Vagina (tissue), 2 donors: Measurements from ENCODE around the gene KAZN.

Source experiments
- POLR2A ChIP-seq, 2 donors: fragments of 450-650 bp; IDR thresholded peaks; one replicate each; pipeline ENCODE4 v1.6.1; 2017; ENCODE audit warnings: antibody characterized with exemption in 2 of 2, mild to moderate bottlenecking in 2 of 2, moderate library complexity in 2 of 2
- POLR2AphosphoS5 ChIP-seq, 2 donors: sonication (generic); formaldehyde crosslinking; IDR thresholded peaks; one replicate each; pipeline ENCODE4 v1.9.0; 2017; ENCODE audit warnings: antibody characterized with exemption in 2 of 2, mild to moderate bottlenecking in 2 of 2, low read depth in 1 of 2; ENCODE audit not compliant: insufficient read depth in 1 of 2

DNA sequence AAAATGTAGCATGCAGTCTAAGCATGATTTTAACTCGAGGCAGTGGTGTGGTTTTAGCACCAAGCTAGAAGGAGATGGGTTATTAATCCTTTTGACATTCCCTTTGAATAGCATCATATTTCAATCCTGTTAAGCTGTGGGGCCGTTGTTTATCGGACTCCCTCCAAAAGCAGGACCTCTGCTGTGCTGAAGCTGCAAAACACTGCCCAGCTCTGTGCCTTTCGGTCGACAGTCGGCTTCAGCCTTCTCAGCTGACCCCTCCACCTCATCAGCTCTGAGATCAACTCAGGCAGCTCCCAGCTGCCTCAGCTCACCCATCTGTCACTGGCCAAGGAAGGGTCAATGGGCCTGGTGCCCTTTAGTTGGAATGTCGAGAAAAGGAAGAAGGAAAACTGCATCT, 95.5 kb downstream of the KAZN start:
- no peak for TF ChIP-seq POLR2AphosphoS5 (IDR thresholded peaks at IDR 0.05; ENCODE audit: insufficient read depth in 1 of 2, low read depth in 1 of 2)
- TF ChIP-seq POLR2A (IDR thresholded peaks at IDR 0.05), result no peak
